LoVo (cell line): ENCODE data around the gene CSF1.
"Not testable (repeated sequence)": the region's sequence is repeated elsewhere in the genome, so short reads cannot be mapped to it uniquely, and the experiment has no call there.

ENCODE experiments used
- DNase-seq: peaks from one replicate; pipeline ENCODE4 v3.0.0-alpha.2; 2016; ENCODE audit warnings: low spot score

The CSF1 gene, protein sequence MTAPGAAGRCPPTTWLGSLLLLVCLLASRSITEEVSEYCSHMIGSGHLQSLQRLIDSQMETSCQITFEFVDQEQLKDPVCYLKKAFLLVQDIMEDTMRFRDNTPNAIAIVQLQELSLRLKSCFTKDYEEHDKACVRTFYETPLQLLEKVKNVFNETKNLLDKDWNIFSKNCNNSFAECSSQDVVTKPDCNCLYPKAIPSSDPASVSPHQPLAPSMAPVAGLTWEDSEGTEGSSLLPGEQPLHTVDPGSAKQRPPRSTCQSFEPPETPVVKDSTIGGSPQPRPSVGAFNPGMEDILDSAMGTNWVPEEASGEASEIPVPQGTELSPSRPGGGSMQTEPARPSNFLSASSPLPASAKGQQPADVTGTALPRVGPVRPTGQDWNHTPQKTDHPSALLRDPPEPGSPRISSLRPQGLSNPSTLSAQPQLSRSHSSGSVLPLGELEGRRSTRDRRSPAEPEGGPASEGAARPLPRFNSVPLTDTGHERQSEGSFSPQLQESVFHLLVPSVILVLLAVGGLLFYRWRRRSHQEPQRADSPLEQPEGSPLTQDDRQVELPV

GRCh38 chr1:109910123-109910962 is at the start of gene CSF1:
Gene CSF1 (plus strand): TSS chr1:109910849. CDS start chr1:109911024, 175 bp downstream.
- peak; percentile 32 for DNase-seq

DNA sequence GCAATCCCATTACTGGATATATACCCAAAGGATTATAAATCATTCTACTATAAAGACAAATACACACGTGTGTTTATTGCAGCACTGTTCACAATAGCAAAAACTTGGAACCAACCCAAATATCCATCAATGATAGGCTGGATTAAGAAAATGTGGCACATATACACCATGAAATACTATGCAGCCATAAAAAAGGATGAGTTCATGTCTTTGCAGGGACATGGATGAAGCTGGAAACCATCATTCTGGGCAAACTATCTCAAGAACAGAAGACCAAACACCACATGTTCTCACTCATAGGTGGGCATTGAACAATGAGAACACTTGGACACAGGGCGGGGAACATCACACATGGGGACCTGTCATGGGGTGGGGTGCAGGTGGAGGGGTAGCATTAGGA is 49.0 kb upstream of the CSF1 start:
- not testable (repeated sequence) for DNase-seq

DNA sequence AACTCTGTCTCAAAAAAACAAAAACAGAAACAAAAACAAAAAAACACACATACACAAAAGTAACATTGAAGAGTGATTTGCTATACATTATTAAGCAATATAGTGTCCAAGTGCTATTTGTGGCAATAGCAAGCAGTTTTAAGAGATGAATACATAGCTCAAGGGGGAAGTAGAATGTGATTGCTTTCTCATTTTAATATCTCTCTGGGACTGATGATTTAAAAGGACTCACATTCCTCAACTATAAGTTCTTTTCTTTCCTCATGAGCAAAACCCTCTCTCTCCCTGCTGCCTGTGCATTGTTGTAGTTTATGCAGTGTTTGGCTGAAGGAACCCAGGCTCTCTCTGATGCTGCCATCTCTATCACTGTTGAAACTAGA is 47.0 kb upstream of the CSF1 start:
- DNase-seq, result no peak

DNA sequence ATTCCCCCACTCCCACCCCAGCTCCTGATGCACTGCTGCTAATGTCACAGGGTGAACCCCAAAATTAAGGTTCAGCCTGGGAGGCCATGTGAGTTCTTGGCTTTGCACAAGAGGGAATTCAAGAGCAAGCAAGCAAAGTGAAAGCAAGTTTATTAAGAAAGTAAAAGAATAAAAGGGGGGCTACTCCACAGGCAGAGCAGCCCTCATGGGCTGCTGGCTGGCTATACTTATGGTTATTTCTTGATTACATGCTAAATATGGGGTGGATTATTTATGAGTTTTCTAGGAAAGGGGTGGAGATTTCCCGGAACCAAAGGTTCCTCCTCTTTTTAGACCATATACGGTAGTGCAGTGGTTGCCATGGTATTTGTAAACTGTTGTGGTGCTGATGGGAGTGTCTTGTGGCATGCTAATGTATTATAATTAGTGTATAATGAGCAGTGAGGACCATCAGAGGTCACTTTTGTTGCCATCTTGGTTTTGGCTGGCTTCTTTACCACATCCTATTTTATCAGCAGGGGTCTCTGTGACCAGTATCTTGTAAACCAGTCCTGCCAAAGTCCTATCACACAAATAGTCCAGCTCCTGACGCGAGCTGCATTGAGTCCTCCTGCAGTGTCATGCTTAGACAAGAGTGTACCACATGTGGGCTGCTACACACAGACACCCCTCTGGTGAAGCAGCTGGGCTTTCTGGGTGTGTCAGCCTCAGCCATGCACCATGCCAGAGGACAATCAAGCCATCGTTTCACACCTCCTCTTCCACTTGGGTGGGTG is 46.4 kb upstream of the CSF1 start:
- DNase-seq, result no peak

GRCh38 chr1:109864930-109865612 is 45.6 kb upstream of the CSF1 start:
- DNase-seq, result no peak

- no peak for DNase-seq
Observed at GRCh38 chr1:109866071-109866470, 44.6 kb upstream of the CSF1 start.

- no peak for DNase-seq
Observed at GRCh38 chr1:109873278-109874175, 37.1 kb upstream of the CSF1 start.

GRCh38 chr1:109874445-109874844 is 36.2 kb upstream of the CSF1 start:
- no peak for DNase-seq

GRCh38 chr1:109875874-109876273 is 34.8 kb upstream of the CSF1 start:
- DNase-seq, result no peak

GRCh38 chr1:109876617-109877316 is 33.9 kb upstream of the CSF1 start:
- DNase-seq, result no peak

- DNase-seq, result peak; percentile 16
Observed at GRCh38 chr1:109877317-109877771, 33.3 kb upstream of the CSF1 start.

- no peak for DNase-seq
Observed at GRCh38 chr1:109877776-109878175, 32.9 kb upstream of the CSF1 start.

GRCh38 chr1:109878531-109879104 is 32.0 kb upstream of the CSF1 start:
- DNase-seq, result no peak

DNA sequence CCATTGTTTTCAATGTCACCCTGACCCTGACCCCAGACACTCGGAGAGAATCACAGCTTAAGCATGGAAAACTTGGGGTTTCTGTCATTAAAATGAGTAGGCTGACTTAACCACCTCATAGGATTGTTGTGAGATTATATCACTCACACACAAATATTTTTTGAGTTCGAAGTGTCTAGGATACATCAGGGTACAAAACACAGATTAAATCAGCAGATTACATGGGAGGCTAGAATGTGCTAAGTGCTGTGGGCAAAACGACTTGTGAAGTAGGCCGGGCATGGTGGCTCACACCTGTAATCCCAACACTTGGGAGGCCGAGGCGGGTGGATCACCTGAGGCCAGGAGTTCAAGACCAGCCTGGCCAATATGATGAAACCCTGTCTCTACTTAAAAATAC is 31.3 kb upstream of the CSF1 start:
- not testable (repeated sequence) for DNase-seq

DNA sequence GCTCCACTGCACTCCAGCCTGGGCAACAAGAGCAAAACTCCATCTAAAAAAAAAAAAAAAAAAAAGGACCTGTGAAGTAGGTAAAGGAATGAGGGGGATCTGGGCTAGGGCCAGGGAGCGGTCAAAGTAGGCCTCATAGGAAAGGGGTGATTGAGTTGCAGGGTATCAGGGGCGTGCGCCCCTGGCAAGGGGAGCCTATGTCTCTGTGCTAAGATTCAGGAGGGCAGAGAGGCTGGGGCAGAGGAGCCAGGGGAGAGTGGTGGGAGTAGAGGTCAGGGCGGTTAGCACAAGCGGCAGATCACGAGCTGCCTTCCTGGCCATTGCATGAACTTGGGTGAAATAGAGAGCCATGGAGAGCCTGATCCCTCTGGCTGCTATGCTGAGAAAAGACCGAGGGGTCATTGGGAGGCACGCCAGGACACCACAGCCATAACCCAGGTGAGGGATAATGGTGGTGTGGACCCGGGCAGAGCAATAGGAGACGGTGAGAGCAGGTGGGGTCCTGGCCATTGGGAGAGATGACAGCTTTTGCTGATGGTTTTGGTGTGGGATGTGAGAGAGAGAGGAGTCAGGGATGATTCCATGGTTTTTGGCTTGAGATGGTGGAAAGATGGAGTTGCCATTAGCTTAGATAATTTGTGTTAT is 30.6 kb upstream of the CSF1 start:
- no peak for DNase-seq

DNA sequence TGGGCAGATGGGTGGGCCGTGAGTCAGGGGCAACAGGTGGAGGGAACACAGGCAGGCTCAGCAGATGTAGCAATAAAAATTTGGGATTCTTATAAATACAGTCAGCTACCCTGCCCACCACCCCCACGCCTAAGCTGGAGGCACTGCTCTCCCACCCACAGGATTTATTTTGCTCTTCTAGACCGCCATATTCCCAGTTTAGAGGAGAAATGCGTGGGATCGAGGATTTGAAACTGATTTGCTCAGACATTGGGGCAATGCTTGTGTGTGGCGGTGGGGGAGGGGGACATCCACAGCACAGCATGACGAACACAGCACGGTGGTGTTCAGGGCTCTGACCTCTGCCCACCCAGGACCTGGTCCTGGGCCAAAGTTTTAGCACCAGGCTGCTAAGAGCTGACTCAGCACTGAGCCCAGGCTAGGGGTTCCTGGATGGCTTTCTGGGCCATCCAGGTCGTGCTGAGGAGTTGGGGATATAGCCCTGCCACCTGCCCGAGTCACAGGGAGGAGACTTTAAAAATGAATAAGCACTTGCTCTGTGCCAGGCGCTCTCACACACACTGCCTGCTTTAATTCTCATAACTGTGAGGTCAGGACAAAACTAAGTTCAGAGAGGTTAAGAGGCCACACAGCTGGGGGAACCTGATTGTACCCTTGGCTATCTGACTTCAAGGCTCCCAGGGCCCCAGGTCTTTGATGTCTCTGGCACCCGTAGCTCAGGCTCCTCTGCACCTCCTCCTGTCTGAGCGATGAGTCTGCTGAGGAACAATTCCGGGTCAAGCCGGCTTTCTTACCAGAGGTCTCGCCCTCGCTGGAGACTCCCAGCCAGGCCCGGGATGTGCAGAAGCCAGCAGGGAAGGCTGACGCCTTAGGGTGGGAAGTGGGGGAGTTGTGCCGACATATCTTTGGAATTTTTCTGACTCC is 29.4 kb upstream of the CSF1 start:
- DNase-seq, result no peak

DNA sequence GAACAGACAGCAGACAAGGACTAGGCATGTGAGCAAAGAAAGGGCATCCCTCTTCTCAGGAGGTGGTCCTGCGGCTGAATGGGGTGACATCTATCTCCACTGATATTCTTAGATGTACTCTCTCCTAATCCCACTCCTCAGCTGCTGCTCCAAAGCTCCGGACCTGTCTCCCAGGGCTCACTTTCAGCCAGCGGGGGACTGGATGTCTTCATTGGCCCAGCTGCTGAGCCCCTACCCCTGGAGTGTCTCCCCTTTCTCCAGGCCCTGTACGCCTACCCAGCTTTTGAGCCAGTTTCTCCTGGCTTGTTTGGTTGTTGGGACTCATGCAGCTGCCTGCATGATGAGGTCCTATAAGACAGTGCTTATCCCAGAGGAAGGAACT is 28.8 kb upstream of the CSF1 start:
- no peak for DNase-seq
